Epidermal melanocyte (primary cell): ENCODE data around the gene WRAP73.

Experiments used
- DNase-seq: peaks from one replicate; pipeline ENCODE4 v3.0.0; 2011; ENCODE audit warnings: low spot score; ENCODE audit not compliant: insufficient read length

The WRAP73 gene

DNA sequence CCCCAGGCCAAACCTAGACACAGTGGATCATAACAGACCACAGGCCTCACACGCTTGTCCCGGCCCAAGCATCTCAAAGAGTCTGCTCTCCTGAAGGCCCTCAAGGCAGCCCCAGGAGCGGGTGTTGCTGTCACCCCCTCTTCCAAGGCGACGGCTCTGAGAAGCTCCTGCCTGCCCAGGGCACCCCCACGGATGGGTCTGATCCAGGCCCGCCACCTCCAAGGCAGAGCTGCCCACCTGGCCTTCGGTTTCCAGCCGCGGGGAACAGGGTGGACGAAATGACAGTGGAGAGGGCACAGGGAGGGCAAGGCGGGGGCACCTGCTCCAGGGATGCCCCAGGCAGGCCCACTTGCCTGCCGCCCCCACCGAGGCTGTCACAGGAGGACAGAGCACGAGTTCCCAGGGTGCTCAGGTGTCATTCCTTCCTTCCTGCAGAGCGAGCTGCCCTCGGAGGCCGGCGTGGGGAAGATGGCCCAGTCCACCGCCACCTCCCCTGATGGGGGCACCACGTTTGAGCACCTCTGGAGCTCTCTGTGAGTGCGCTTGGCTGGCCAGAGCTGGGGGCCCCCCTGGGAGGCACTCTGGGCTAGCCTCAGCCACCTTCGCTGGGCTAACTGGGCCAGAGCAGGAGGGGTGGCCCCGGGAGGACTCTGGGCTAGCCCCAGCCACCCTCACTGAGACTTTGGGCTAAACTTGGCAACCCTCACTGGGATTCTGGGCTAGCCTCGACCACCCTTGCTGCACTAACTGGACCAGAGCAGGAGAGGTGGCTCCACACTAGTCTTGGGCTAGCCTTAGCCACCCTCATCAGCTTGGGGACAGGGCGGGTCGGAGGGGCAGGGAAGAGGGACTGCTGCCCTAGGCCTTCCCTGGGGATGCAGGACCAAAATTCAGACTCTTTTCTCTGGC is 32.2 kb upstream of the WRAP73 start:
- no peak for DNase-seq

GRCh38 chr1:3681231-3681897 is 31.5 kb upstream of the WRAP73 start:
- no peak for DNase-seq

DNA sequence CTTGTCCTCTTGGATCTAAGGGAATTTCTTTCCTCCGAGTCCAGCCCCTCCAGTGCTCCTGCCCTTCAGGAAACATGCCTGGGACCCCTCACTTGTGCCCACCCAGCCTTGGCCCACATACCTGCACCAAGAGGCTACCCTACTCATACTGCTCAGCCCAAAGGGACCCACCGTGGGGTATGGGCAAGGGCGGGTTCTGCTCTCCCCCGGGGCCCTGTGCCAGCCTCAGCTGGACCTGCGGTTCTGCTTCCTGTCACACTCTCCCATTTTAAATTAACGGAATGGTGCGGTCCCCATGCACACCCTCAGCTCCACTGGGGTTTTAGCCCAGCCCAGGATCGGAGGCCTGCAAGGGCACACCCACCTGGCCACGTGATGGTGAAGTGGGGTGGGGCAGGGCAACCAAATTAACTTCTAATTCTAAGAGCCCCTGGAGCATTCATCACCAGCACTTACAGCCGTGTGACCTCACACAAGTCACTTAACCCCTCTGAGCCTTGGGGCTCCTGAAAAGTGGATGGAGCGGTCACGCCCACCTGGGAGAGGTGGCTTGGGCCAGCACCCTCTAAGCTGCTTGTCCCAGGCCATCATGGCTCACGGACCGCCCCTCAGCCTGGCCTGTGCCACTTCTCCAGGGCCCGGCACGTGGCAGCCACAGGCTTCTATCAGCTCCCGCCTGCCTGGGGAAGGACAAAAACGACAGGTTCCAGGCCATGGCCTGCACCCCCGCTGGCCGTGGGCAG is 30.8 kb upstream of the WRAP73 start:
- no peak for DNase-seq

DNA sequence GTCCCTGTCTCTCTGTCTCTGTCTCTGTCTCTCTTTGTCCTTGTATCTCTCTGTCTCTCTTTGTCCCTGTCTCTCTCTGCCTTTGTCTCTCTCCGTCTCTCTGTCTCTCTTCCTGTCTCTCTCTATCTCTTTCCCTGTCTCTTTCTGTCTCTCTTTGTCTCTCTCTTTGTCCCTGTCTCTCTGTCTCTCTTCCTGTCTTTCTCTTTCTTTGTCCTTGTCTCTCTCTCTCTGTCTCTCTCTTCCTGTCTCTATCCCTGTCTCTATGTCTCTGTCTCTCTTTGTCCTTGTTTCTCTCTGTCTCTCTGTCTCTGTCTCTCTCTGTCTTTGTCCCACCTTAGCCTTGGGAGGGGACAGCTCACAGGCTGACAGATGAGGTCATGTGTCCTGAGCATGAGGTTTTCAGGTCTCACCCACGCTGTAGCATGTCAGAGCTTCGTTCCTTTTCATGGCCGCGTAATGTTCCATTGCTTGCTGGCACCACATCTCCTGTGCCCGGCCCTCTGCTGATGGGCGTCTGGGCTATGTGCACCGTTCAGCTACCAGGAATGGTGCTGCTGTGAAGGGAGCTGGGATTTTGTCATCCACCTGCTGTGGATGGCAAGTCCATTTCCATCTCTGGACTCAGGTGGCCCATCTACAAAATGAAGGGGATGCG is 30.0 kb upstream of the WRAP73 start:
- DNase-seq: no peak

- DNase-seq: no peak
These were observed 29.2 kb upstream of the WRAP73 start for GRCh38 chr1:3679098-3679555.

GRCh38 chr1:3678361-3679097 is 28.6 kb upstream of the WRAP73 start:
- no peak for DNase-seq

- DNase-seq: no peak
These were observed 27.6 kb upstream of the WRAP73 start for GRCh38 chr1:3677484-3677883.

DNA sequence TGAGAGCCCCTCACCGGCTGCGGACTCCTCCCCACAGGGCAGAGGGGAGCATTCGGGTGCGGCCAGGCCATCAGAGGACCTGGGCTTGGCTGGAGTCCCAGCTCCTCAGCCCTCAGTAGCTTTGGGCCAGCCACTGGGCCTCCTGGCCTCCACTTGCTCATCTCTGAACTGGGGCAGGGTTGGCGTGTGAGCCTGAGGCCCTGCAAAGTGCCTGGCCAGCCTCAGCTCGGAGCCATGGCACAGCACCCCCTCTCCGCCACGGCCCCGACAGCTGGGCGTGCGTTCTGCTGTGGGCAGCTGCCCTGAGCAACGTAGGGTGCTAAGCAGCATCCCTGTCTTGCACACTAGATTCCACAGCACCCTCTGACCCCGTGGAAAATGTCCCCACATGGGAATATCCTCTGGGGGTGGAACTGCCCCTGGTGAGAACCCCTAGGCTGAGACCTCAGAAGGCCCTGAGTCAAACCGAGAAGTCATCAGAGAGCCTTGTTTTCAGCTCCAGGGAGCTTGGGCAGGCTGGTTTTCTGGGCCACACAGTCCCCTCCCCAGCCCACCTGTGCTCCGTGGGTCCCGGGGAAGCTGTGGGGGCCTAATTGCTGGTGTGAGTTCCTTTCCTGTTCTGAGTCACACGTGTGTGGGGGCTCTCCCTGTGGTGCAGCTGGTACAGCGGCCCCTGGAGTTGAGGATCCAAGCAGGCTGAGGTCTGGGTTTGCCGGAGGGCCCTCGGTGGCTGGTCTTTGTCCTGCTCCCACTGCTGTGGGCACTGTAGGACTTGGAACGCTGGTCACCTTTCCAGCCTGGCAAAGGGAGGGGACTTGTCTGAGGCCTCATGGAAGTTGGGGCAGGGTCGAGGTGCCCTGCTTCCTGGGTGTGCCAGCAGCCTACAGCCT is 26.9 kb upstream of the WRAP73 start:
- DNase-seq: no peak

DNA sequence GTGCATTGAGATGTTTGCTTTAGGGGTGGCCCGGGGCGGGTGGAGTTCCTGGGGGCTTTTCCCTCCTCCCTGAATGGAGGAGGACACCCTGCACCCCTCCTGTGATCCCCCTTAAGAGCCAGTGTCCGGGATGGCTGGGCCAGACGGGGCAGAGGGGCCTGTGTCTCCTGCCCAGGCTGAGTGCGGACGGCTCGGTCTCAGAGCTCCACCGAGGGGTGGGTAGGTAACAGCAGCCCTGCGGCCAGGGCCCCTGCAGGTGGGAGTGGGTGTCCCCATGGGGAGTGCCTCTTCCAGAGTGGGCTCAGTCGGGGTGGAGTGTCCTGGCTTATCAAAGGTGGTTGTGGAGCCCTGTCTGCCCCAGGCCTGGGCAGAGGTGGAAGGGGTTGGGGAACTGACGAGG is 25.5 kb upstream of the WRAP73 start:
- DNase-seq: no peak

DNA sequence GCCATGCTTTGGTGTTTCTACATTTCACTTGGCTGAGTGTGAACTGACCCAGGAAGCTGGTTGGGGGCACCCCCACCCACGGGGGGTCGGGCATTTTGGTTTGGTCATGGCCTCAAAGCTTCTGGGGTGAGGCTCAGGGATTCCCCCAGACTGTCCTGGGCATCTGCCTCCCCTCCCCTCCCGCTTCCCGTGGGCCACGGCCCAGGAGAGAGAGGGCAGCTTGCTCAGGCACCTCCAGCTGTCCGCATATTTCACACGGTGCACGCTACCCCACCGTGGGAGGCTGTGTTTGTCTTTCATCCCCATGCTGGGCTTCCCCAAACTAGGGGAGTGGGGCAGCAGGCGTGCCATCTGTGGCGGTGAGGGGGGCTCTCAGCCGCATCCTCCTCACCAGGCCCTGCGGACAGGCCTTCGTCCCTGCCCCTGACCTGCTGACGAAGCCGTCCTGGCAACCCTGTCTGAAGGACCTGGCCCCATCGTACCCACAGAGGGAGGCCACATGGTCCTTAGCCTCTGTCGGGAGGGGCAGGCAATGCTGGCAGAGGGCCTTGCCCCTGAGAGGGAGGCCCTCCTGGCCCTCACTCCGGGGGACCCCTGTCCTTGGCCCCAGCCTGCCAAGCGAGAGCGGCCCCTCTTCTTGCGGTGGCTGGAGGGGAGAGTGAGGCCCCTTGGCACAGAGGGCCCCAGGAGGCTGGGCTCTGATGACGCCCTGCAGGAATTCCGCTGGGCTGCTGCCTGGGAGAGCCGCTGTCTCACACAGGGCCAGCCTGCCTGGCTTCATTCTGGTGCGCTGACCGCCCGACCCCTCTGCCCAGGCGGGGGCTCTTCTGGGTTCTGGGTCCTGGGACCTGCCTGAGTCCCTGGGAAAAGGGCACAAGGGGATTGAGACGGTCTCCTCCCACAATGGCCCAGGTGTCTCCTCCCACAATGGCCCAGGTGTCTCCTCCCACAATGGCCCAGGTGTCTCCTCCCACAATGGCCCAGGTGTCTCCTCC is 24.5 kb upstream of the WRAP73 start:
- no peak for DNase-seq

DNA sequence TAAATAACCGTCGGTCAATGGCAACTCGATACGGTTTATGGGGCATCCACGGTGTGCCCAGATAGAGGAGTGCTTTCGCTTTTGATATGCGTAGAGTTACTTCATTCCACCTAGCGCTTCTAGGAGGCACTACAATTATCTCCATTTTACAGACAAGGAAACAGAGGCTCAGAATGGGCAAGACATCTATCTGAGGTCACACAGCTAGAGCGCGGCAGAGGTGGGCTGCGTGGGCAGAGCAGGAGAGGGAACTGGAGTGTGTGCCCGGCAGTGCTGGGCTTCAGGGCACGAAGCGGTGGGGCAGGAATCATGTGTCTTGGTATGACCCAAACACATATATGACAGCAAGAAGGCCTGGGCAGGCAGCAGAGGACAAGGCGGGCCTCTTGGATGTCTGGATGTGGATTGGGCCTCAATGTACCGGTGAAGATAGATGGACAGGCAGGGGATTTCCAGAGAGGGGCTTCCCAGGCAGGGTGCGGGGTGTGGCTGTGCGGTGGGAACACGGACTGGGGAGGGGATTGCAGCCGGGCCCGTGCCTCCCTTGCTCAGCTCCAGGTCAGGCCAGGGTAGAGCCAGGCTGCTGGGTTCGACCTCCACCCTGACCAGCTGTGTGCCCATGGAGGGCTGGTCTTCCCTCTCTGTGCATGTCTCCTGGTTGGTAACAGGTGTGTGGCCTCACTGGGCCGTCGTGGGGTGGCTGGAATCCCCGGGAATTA is 23.6 kb upstream of the WRAP73 start:
- DNase-seq: no peak

DNA sequence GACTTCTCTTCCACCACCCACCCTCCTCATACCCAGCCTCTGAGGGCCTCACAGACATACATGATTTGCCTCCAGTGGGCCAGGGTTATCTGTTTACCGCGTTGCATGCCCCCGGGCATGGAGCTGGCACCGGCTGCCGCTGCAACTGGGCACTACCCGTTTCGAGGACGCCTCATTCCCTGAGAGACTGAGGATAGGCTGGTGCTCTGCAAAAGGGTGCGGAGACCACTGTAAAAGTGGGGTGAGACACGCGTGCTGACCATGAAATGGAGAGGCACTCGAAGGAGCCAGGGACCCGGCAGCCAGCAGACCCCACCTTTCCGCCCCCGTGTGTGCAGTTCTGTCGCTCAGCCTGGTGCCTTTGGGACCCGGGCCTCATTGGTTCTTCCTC is 23.1 kb upstream of the WRAP73 start:
- DNase-seq: no peak

GRCh38 chr1:3672231-3672970 is 22.5 kb upstream of the WRAP73 start:
- no peak for DNase-seq

GRCh38 chr1:3671371-3672180 is 21.7 kb upstream of the WRAP73 start:
- no peak for DNase-seq

DNA sequence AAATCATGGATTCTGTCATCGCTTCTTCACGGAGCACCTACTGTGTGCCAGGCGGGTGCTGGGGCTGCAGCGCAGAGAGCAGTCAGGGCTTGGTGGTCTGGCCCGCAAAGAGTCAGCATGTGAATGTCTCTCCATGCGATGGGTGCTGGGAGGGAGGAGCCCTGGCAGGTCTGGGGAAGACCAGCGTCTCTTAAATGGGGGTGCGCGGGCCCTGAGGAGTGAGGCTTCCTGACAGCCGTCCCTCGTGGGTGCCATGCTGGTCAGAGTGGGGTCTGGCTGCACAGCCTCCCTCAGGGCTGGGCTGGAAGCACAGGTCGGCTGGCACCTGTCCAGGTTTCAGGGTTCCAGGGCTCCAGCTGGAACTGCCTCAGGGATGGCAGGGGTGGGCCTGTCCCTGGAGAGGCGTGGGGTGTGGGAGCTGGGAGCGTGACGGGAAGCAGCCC is 20.9 kb upstream of the WRAP73 start:
- DNase-seq: no peak

DNA sequence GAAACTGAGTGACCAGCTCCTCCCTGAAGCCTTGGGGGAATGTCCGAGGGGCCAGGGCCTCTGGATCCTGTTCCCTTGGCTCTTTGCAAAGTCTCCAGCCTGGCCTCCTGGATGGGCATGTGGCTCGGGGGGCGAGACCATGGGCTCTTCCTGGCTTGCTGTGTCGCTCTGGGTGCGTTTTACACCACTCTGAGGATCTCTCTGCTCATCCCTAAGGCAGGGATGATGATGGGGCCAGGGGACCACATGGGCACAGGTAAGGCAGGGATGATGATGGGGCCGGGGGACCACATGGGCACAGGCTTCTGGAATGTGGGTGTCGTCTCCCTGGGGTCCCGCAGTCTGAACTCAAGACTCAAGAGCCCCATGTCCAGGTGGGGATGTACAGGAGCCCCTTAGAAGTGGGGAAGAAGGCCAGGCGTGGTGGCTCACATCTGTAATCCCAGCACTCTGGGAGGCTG is 20.1 kb upstream of the WRAP73 start:
- no peak for DNase-seq
